Activated CD8-positive, alpha-beta memory T cell treated with anti-CD3 and anti-CD28 coated beads, Interleukin-2, amount 50 U/mL, for 24 hours (primary cell): Measurements from ENCODE around the gene IRF3.

Experiments
- DNase-seq: peaks from one replicate; pipeline ENCODE4 v3.0.0-alpha.2; 2020; ENCODE audit errors: extremely low read depth

Gene IRF3, protein sequence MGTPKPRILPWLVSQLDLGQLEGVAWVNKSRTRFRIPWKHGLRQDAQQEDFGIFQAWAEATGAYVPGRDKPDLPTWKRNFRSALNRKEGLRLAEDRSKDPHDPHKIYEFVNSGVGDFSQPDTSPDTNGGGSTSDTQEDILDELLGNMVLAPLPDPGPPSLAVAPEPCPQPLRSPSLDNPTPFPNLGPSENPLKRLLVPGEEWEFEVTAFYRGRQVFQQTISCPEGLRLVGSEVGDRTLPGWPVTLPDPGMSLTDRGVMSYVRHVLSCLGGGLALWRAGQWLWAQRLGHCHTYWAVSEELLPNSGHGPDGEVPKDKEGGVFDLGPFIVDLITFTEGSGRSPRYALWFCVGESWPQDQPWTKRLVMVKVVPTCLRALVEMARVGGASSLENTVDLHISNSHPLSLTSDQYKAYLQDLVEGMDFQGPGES

GRCh38 chr19:49665351-49666119, at the start of gene IRF3, which contains the start of gene BCL2L12:
TSS of gene IRF3 (minus strand) at chr19:49665857. CDS start at chr19:49664838, 1,019 bp downstream.
TSS of gene BCL2L12 (plus strand) at chr19:49665933. CDS start at chr19:49666693, 760 bp downstream.
- peak; percentile 98 for DNase-seq

DNA sequence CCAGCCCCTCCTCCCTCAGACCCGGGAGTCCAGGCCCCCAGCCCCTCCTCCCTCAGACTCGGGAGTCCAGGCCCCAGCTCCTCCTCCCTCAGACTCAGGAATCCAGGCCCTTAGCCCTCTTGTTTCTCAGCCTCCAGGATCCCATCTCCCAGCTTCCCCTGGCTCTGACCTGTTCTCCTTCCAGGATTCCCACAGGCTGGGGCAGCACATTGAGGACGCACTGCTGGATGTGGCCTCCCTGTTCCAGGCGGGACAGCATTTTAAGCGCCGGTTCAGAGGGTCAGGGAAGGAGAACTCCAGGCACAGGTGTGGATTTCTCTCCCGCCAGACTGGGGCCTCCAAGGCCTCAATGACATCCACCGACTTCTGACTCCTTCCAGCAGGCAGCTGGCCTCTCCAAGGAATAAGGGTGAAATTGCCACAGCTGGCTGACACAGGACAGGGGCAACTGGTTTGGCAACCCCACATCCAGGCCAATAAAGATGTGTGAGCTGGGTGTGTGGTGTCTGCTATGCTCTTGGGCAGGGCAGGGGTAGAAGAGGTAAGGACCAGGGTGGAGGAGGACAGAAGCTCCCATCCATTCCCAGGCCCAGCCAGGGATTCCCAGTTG, 47.7 kb upstream of the IRF3 start:
- DNase-seq = no peak

GRCh38 chr19:49712397-49712859, 46.8 kb upstream of the IRF3 start:
- DNase-seq = no peak

- DNase-seq = no peak
Observed at GRCh38 chr19:49710372-49710951, 44.8 kb upstream of the IRF3 start.

DNA sequence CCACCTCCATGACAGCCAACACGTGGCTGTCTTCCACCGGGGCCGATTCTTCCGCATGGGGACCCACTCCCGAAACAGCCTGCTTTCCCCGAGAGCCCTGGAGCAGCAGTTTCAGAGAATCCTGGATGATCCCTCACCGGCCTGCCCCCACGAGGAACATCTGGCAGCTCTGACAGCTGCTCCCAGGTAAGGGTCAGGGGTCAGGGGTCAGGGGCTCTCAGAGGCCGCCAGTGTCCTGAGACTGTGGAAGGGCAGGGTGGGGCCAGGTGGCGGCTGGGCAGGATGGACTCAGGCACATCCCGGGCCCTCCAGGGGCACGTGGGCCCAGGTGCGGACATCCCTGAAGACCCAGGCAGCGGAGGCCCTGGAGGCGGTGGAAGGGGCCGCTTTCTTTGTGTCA, 40.3 kb upstream of the IRF3 start:
- DNase-seq = no peak

GRCh38 chr19:49704888-49705642, 39.4 kb upstream of the IRF3 start:
- no peak for DNase-seq

- no peak for DNase-seq
Observed at GRCh38 chr19:49701271-49701786, 35.7 kb upstream of the IRF3 start.

- no peak for DNase-seq
Observed at GRCh38 chr19:49700563-49700962, 34.9 kb upstream of the IRF3 start.

DNA sequence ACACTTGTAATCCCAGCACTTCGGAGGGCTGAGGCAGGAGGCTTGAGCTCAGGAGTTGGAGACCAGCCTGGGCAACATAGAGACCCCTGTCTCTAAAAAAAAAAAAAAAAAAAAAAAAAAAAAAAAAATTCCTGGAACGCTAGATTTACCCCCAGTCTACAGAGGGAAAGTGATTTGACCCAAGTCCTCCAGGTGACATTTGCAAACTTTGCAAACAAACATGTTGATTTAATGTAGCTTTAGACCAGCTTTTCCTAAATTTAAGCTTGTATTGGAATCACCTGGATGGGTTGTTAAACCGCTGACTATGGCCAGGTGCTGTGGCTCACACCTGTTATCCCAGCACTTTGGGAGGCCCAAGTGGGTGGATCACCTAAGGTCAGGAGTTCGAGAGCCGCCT, 33.7 kb upstream of the IRF3 start:
- no peak for DNase-seq

GRCh38 chr19:49696865-49697264, 31.2 kb upstream of the IRF3 start:
- DNase-seq = no peak

- no peak for DNase-seq
Observed at GRCh38 chr19:49696115-49696514, 30.5 kb upstream of the IRF3 start.

DNA sequence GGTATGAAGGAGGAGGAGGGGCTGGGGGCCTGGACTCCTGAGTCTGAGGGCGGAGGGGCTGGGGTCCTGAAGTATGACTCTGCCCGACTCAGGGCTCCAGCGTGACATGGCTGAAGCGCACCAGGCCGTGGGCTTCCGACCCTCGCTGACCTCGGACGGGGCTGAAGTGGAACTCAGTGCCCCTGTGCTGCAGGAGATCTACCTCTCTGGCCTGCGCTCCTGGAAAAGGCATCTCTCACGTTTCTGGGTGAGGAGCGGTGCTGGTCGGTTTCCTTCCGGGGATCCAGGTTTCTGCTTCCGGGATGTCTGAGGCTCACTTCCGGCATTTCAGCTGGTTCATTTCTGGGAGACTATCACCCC, 26.5 kb upstream of the IRF3 start:
- no peak for DNase-seq

- DNase-seq = no peak
Observed at GRCh38 chr19:49691243-49692146, 25.8 kb upstream of the IRF3 start.

GRCh38 chr19:49690656-49691242, 25.1 kb upstream of the IRF3 start, which contains the start of gene CPT1C:
TSS of gene CPT1C (plus strand) at chr19:49691116. CDS start at chr19:49692253, 1,137 bp downstream.
- no peak for DNase-seq

- DNase-seq = no peak
Observed at GRCh38 chr19:49690079-49690655, 24.5 kb upstream of the IRF3 start.

- DNase-seq = no peak
Observed at GRCh38 chr19:49689133-49690078, 23.7 kb upstream of the IRF3 start, which contains the start of gene ADM5. TSS of gene ADM5 (plus strand) at chr19:49689594. CDS start at chr19:49689838, 244 bp downstream.

DNA sequence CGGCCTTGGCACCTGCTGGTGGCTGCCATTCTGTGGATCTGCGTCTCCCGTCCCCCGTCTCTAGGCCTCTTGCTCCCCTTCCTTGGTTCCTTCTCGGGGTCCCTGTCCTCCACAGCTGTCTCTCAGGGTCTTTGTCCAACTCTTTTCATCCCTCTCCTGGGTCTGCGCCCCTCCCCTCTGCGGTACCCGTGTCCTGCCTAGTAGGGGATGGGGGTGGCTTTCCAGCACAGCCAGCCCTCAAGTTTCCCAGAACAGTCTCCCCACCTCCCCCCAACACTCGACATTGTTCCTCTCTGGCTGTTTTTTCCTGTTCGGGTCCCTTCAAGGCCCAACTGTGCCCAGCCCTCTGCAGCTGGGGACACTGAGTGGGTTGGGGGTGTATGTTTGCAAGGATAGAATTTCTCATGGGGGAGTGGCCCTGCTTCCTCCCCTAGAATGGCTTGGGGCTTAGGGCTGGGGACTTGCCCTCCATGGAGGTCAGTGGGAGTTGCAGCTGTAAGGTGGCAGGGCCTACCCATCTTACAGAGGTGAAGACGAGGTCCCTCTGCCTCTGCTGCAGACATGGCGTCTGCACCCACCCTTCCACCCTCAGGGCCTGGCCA, 23.0 kb upstream of the IRF3 start:
- no peak for DNase-seq
